A549 (cell line): ENCODE measurements around the gene TSEN34. TPM values are rescaled to one million over a fixed set of nuclear protein-coding genes. Genes with fewer than 3 reads are reported as not detected.
A peak's percentile ranks its signal among the peaks of the same experiment; 100 is the strongest.

Source experiments
- ATAC-seq, 2 experiments: fragments of 200-7000 bp in 1 of 2; fragments of >200 bp in 1 of 2; cut with Nextera tagmentation in 1 of 2; cut with Tn5 transposase in 1 of 2; 3 replicates each; pipeline versions ENCODE4 v1.8.0 to v1.9.1; 2018 to 2020; ENCODE audit warnings: mild to moderate bottlenecking in 1 of 2, moderate library complexity in 1 of 2
- CTCF ChIA-PET: fragments of 300-600 bp; sonication (Branson Sonifier 250); formaldehyde crosslinking; extraction: SDS; loops from one replicate; lab custom pipeline; 2021; ENCODE audit warnings: antibody characterized with exemption, inconsistent platforms; lab: Yijun Ruan, JAX
- POLR2A ChIA-PET: fragments of 350-600 bp; formaldehyde crosslinking; extraction: SDS; loops from one replicate; lab custom pipeline; 2021; ENCODE audit warnings: antibody characterized with exemption, inconsistent platforms; lab: Yijun Ruan, JAX
- DNase-seq, 2 experiments: peaks; one replicate each; pipeline versions ENCODE4 v3.0.0 to v3.0.0-alpha.2; 2011 to 2016; ENCODE audit warnings: low read depth in 1 of 2, low spot score in 1 of 2
- FAIRE-seq: peaks from 2 replicates; lab custom pipeline; 2011; peaks lifted over from hg19 to GRCh38; lab: Jason Lieb, UNC
- H3K27ac ChIP-seq, 2 experiments: fragments of >200 bp; sonication (Bioruptor Twin); formaldehyde crosslinking; 3 replicates each; pipeline ENCODE4 v1.5.1; 2016 to 2017
- H3K4me1 ChIP-seq: fragments of >200 bp; sonication (Bioruptor Twin); formaldehyde crosslinking; 3 replicates; pipeline ENCODE4 v1.6.1; 2016
- H3K4me2 ChIP-seq: fragments of >200 bp; sonication (Bioruptor Twin); formaldehyde crosslinking; 3 replicates; pipeline ENCODE4 v1.6.1; 2016
- H3K4me3 ChIP-seq: fragments of >200 bp; sonication (Bioruptor Twin); formaldehyde crosslinking; 3 replicates; pipeline ENCODE4 v1.5.1; 2016
- H3K9me3 ChIP-seq: fragments of >200 bp; sonication (Bioruptor Twin); formaldehyde crosslinking; 3 replicates; pipeline ENCODE4 v1.6.1; 2016
- BCL3 ChIP-seq: fragments of >200 bp; sonication (Bioruptor Twin); formaldehyde crosslinking; IDR thresholded peaks from 3 replicates; pipeline ENCODE4 v1.6.1; 2016
- CHD4 ChIP-seq: fragments of 200-600 bp; sonication (generic); IDR thresholded peaks from 2 replicates; pipeline ENCODE4 v1.6.1; 2016; ENCODE audit warnings: antibody characterized with exemption, mild to moderate bottlenecking, borderline replicate concordance
- CTCF ChIP-seq: fragments of >200 bp; sonication (Bioruptor Twin); formaldehyde crosslinking; IDR thresholded peaks from 3 replicates; pipeline ENCODE4 v1.5.1; 2016
- ELK1 ChIP-seq: fragments of 150-350 bp; IDR thresholded peaks from 2 replicates; pipeline ENCODE4 v1.6.1; 2014; ENCODE audit warnings: low read depth, mild to moderate bottlenecking, low read length
- FOSL2 ChIP-seq, 2 experiments: fragments of 450-650 bp in 1 of 2; fragments of >200 bp in 1 of 2; sonication (Bioruptor Twin) in 1 of 2; formaldehyde crosslinking; IDR thresholded peaks; 2 replicates each; pipeline versions ENCODE4 v1.5.0 to v1.6.1; 2016 to 2020; ENCODE audit warnings: mild to moderate bottlenecking in 1 of 2, moderate library complexity in 1 of 2
- GATA3 ChIP-seq: IDR thresholded peaks from 2 replicates; pipeline ENCODE4 v1.6.1; 2012; ENCODE audit warnings: borderline replicate concordance
- KDM5A ChIP-seq: fragments of 200-600 bp; sonication (generic); IDR thresholded peaks from 2 replicates; pipeline ENCODE4 v1.6.1; 2016; ENCODE audit warnings: antibody characterized with exemption, mild to moderate bottlenecking
- MAX ChIP-seq: IDR thresholded peaks from 2 replicates; pipeline ENCODE4 v1.6.1; 2012
- MAZ ChIP-seq: fragments of 150-350 bp; IDR thresholded peaks from 2 replicates; pipeline ENCODE4 v1.6.1; 2014; ENCODE audit warnings: antibody characterized with exemption, low read depth, low read length, borderline replicate concordance
- MYC ChIP-seq: IDR thresholded peaks from 2 replicates; pipeline ENCODE4 v1.6.1; 2012; ENCODE audit warnings: mild to moderate bottlenecking, inconsistent platforms, low read length, improper control_type of control experiment, borderline replicate concordance
- POLR2A ChIP-seq: IDR thresholded peaks from 2 replicates; pipeline ENCODE4 v1.6.1; 2012; ENCODE audit warnings: mild to moderate bottlenecking, low read length
- REST ChIP-seq: fragments of 200-600 bp; sonication (generic); IDR thresholded peaks from 2 replicates; pipeline ENCODE4 v1.6.1; 2016; ENCODE audit warnings: antibody characterized with exemption, mild to moderate bottlenecking, moderate library complexity
- RFX5 ChIP-seq: fragments of 450-650 bp; IDR thresholded peaks from 2 replicates; pipeline ENCODE4 v1.7.1; 2014; ENCODE audit warnings: antibody characterized with exemption, mild to moderate bottlenecking, moderate library complexity
- RNF2 ChIP-seq: fragments of 200-600 bp; sonication (generic); IDR thresholded peaks from 2 replicates; pipeline ENCODE4 v1.6.1; 2016; ENCODE audit warnings: low read depth, mild to moderate bottlenecking, antibody characterized with exemption, moderate library complexity, borderline replicate concordance
- ZC3H11A ChIP-seq: fragments of 450-650 bp; IDR thresholded peaks from 2 replicates; pipeline ENCODE4 v1.6.1; 2014; ENCODE audit warnings: antibody characterized with exemption, mild to moderate bottlenecking
- WGBS: methylation state at CpG from one replicate; pipeline ENCODE4 v1.1.6; 2017; ENCODE audit errors: missing lambda C conversion rate; 5-methylcytosine and 5-hydroxymethylcytosine counted together
- polyA plus RNA-seq, 4 experiments: library from polyadenylated mRNA; depleted of rRNA in 3 of 4; stranded (reverse); fragments of >200 nt; fragmentation: RNase III in 1 of 4; extraction: RNeasy Plus Mini Kit Qiagen cat#74134 plus additional on column Dnase treatment in 1 of 4; gene quantifications; 2 replicates in 3 of 4; 3 replicates in 1 of 4; pipeline ENCODE4 v1.2.3, GENCODE V29; 2011 to 2017

Gene TSEN34
- polyA plus RNA-seq, 2 of the 4 experiments (the other 2 are of a cell fraction), result 53.4 to 90.9 TPM

- TF ChIP-seq REST (no peak), CHD4 (no peak), KDM5A (no peak), ZC3H11A (no peak), RFX5 (no peak)
Observed at GRCh38 chr19:54186351-54186750, 4.8 kb upstream of the TSEN34 start (continued).

- 90% methylated on average over 11 of the region's 11 CpGs for WGBS
- no peak for ATAC-seq
- POLR2A ChIA-PET, result interaction anchor here (0.7 to 1.0 kb wide), 2 partner anchors 13 to 14 kb away, joined by 3 read pairs; partner anchors contain the start of gene TMC4
- H3K4me3 ChIP-seq, result no peak overlapping the region
- H3K9me3 ChIP-seq, result no peaks in the 10 kb centered on the region
- peaks cover 16% of the 10 kb centered on the region for H3K4me1 ChIP-seq
- H3K27ac ChIP-seq, result peak overlapping the region in 1 of 2 experiments; percentile 31; a peak in 2 of 6 replicates
- FAIRE-seq, result no peak
- CTCF ChIA-PET, result interaction anchor here (1.1 to 17.2 kb wide), 4 partner anchors 8 to 204 kb away, joined by 3 to 295 read pairs (median 6); partner anchors contain the start of gene TMC4
- TF ChIP-seq CTCF, result no peak
- no peak for TF ChIP-seq POLR2A
- no peak for TF ChIP-seq ZC3H11A
- no peak for TF ChIP-seq REST
- TF ChIP-seq MAZ, result no peak
- TF ChIP-seq MYC, result no peak
- TF ChIP-seq RNF2, result no peak
- peak overlapping the region; percentile 79; the same call in 1 of the 3 replicates for H3K4me2 ChIP-seq
- DNase-seq, result no peak
Observed at GRCh38 chr19:54186934-54187381, 4.2 kb upstream of the TSEN34 start.

- FAIRE-seq (no peak), DNase-seq (peak in 1 of 2 experiments; percentile 41)
- Histone ChIP-seq H3K4me1 (peaks cover 23% of the 10 kb centered on the region), H3K4me3 (peak overlapping the region; percentile 67), H3K4me2 (peak overlapping the region; percentile 79)
- TF ChIP-seq GATA3 (peak; percentile 79), BCL3 (no peak), KDM5A (no peak), ELK1 (no peak), FOSL2 (IDR thresholded peaks at IDR 0.05) (no peak), FOSL2 (CRISPR knock-in tag; IDR thresholded peaks at IDR 0.05) (peak; percentile 23; the same call in 1 of the 2 replicates), MAX (0 out of 2 replicates have a peak, but pooled peaks have one; percentile 34)
- TF ChIP-seq, all 56 proteins: peak for 3
- WGBS, result 16% methylated on average over 12 of the region's 12 CpGs
- ChIA-PET POLR2A (interaction anchor here (1.7 to 5.0 kb wide), 5 partner anchors 12 to 260 kb away, joined by 8 to 132 read pairs (median 33); partner anchors contain the start of genes CNOT3, LENG8 and RPS9), CTCF (interaction anchor here (1.1 to 17.2 kb wide), 9 partner anchors 9 to 379 kb away, joined by 3 to 295 read pairs (median 4); partner anchors contain the start of genes LENG1 and TMC4)
- Histone ChIP-seq H3K9me3 (no peaks in the 10 kb centered on the region), H3K27ac (peak overlapping the region; percentile 90 to 95)
- no peak for ATAC-seq
Observed at GRCh38 chr19:54188215-54188871, 2.8 kb upstream of the TSEN34 start.
